SK-N-SH treated with all-trans-retinoic acid at 6 μM for 48 hours (cell line): ENCODE measurements around the gene CNPY1.

ENCODE experiments used
- ATAC-seq: fragments of 200-7000 bp; cut with Tn5 transposase; 3 replicates; pipeline ENCODE4 v1.9.1; 2020; ENCODE audit warnings: mild to moderate bottlenecking, moderate library complexity
- CSDC2 ChIP-seq: fragments of 250-450 bp; sonication (Bioruptor Pico); IDR thresholded peaks from 2 replicates; pipeline ENCODE4 v1.5.0; 2020; ENCODE audit warnings: mild to moderate bottlenecking, moderate library complexity
- ESRRG ChIP-seq: fragments of 250-450 bp; sonication (Bioruptor Pico); IDR thresholded peaks from 2 replicates; pipeline ENCODE4 v1.6.1; 2021; ENCODE audit warnings: mild to moderate bottlenecking
- GLIS3 ChIP-seq: fragments of 250-450 bp; sonication (Bioruptor Pico); IDR thresholded peaks from 2 replicates; pipeline ENCODE4 v1.5.0; 2020; ENCODE audit warnings: mild to moderate bottlenecking, moderate library complexity
- ISL1 ChIP-seq: fragments of 250-450 bp; sonication (Bioruptor Pico); IDR thresholded peaks from 2 replicates; pipeline ENCODE4 v2.1.2; 2022; ENCODE audit warnings: mild to moderate bottlenecking, moderate library complexity
- OSR1 ChIP-seq: fragments of 250-450 bp; sonication (Bioruptor Pico); IDR thresholded peaks from 2 replicates; pipeline ENCODE4 v1.8.0; 2022; ENCODE audit warnings: moderate library complexity, mild to moderate bottlenecking, inconsistent platforms
- RARB ChIP-seq: fragments of 250-450 bp; sonication (Bioruptor Pico); IDR thresholded peaks from 2 replicates; pipeline ENCODE4 v1.8.0; 2021; ENCODE audit warnings: mild to moderate bottlenecking, moderate library complexity
- TCF4 ChIP-seq: fragments of 250-450 bp; sonication (Bioruptor Pico); IDR thresholded peaks from 2 replicates; pipeline ENCODE4 v1.8.0; 2021; ENCODE audit warnings: mild to moderate bottlenecking, moderate library complexity, borderline replicate concordance
- ZC3H10 ChIP-seq: fragments of 250-450 bp; sonication (Bioruptor Pico); IDR thresholded peaks from 2 replicates; pipeline ENCODE4 v1.5.1; 2021; ENCODE audit warnings: mild to moderate bottlenecking, moderate library complexity
- ZFP3 ChIP-seq: fragments of 250-450 bp; sonication (Bioruptor Pico); IDR thresholded peaks from 2 replicates; pipeline ENCODE4 v1.5.0; 2020; ENCODE audit warnings: mild to moderate bottlenecking, moderate library complexity
- ZNF565 ChIP-seq: fragments of 450-650 bp; formaldehyde crosslinking; conservative IDR thresholded peaks from 2 replicates; pipeline ENCODE4 v1.5.0; 2020; ENCODE audit warnings: low read depth, mild to moderate bottlenecking, moderate library complexity
- TF ChIP-seq, protein P1 (sequence below): fragments of 250-450 bp; sonication (Bioruptor Pico); IDR thresholded peaks from 2 replicates; pipeline ENCODE4 v1.5.1; 2021; ENCODE audit warnings: mild to moderate bottlenecking, moderate library complexity
- TF ChIP-seq, protein P2 (sequence below): fragments of 250-450 bp; sonication (Bioruptor Pico); IDR thresholded peaks from 2 replicates; pipeline ENCODE4 v1.5.0; 2020; ENCODE audit warnings: mild to moderate bottlenecking, moderate library complexity
- TF ChIP-seq, protein P3 (sequence below): fragments of 250-450 bp; sonication (Bioruptor Pico); IDR thresholded peaks from 2 replicates; pipeline ENCODE4 v1.8.0; 2020; ENCODE audit warnings: mild to moderate bottlenecking, moderate library complexity, borderline replicate concordance
- TF ChIP-seq, protein P4 (sequence below): fragments of 250-450 bp; sonication (Bioruptor Pico); IDR thresholded peaks from 2 replicates; pipeline ENCODE4 v1.5.1; 2020; ENCODE audit warnings: low read depth, mild to moderate bottlenecking, moderate library complexity
- TF ChIP-seq, protein P5 (sequence below): fragments of 250-450 bp; sonication (Bioruptor Pico); IDR thresholded peaks from 2 replicates; pipeline ENCODE4 v1.8.0; 2021; ENCODE audit warnings: low read depth, mild to moderate bottlenecking, moderate library complexity, borderline replicate concordance

The CNPY1 gene

DNA sequence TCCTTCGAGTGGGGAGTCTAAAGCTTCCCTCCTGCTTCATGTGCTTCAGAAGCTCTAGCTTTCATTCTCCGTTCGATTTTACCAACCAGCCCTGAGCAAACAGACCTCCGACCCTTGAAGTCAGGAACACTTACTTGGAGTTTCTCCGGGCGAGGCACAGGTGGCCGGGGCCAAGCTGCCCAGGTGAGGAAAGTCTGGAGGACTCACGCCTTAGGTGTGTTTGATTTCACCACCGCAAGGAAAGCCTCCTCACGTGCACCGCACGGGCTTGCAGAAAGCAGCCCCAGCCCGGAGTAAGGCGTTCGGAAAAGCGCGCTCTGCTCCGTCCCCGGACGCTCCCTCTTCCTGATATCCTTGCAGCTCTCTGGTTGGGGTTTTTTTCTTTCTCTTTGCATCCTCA is 30.1 kb upstream of the CNPY1 start:
- ATAC-seq: no peak

DNA sequence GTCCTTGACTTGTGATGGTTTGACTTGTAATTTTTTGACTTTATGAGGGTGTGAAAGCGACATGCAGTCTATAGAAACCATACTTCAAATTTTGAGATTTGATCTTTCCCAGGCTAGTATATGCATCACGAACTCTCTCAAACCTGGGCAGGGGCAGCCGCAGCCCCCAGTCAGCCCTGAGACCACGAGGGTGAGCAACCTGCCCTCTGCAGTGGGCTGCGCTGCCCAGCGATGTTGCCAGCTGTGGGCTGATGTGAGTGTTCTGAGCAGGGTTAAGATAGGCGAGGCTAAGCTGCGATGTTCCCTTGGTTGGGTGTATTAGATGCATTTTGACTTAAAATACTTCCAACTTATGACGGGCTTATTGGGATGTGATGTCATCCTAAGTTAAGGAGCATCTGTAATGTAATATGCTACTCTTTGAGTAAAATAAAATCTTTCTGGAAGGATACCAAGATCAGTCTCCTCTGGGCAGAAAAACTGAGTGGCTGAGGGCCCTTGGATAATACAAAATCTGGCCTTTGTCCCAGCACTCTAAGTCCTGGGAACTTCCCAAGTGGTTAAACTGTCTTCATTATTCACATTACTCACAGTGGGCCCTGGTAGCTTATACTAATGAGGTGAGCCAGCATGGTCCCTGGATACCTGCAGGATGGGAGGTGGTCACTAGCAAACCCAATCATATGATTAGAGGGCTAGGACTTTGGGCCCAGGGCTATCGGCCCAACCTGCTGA is 28.4 kb upstream of the CNPY1 start:
- no peak for ATAC-seq
- TF ChIP-seq, protein P1, sequence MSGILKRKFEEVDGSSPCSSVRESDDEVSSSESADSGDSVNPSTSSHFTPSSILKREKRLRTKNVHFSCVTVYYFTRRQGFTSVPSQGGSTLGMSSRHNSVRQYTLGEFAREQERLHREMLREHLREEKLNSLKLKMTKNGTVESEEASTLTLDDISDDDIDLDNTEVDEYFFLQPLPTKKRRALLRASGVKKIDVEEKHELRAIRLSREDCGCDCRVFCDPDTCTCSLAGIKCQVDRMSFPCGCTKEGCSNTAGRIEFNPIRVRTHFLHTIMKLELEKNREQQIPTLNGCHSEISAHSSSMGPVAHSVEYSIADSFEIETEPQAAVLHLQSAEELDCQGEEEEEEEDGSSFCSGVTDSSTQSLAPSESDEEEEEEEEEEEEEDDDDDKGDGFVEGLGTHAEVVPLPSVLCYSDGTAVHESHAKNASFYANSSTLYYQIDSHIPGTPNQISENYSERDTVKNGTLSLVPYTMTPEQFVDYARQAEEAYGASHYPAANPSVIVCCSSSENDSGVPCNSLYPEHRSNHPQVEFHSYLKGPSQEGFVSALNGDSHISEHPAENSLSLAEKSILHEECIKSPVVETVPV (CRISPR knock-in tag): no peak
- TF ChIP-seq OSR1 (CRISPR knock-in tag) (no peak), TCF4 (CRISPR knock-in tag) (no peak), ISL1 (CRISPR knock-in tag) (no peak), ZFP3 (CRISPR knock-in tag) (no peak), ESRRG (no peak), ZNF565 (CRISPR knock-in tag) (no peak), GLIS3 (no peak), ZC3H10 (CRISPR knock-in tag) (no peak)
- TF ChIP-seq, protein P2, sequence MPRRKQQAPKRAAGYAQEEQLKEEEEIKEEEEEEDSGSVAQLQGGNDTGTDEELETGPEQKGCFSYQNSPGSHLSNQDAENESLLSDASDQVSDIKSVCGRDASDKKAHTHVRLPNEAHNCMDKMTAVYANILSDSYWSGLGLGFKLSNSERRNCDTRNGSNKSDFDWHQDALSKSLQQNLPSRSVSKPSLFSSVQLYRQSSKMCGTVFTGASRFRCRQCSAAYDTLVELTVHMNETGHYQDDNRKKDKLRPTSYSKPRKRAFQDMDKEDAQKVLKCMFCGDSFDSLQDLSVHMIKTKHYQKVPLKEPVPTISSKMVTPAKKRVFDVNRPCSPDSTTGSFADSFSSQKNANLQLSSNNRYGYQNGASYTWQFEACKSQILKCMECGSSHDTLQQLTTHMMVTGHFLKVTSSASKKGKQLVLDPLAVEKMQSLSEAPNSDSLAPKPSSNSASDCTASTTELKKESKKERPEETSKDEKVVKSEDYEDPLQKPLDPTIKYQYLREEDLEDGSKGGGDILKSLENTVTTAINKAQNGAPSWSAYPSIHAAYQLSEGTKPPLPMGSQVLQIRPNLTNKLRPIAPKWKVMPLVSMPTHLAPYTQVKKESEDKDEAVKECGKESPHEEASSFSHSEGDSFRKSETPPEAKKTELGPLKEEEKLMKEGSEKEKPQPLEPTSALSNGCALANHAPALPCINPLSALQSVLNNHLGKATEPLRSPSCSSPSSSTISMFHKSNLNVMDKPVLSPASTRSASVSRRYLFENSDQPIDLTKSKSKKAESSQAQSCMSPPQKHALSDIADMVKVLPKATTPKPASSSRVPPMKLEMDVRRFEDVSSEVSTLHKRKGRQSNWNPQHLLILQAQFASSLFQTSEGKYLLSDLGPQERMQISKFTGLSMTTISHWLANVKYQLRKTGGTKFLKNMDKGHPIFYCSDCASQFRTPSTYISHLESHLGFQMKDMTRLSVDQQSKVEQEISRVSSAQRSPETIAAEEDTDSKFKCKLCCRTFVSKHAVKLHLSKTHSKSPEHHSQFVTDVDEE: no peak
- TF ChIP-seq, protein P3, sequence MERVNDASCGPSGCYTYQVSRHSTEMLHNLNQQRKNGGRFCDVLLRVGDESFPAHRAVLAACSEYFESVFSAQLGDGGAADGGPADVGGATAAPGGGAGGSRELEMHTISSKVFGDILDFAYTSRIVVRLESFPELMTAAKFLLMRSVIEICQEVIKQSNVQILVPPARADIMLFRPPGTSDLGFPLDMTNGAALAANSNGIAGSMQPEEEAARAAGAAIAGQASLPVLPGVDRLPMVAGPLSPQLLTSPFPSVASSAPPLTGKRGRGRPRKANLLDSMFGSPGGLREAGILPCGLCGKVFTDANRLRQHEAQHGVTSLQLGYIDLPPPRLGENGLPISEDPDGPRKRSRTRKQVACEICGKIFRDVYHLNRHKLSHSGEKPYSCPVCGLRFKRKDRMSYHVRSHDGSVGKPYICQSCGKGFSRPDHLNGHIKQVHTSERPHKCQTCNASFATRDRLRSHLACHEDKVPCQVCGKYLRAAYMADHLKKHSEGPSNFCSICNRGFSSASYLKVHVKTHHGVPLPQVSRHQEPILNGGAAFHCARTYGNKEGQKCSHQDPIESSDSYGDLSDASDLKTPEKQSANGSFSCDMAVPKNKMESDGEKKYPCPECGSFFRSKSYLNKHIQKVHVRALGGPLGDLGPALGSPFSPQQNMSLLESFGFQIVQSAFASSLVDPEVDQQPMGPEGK (CRISPR knock-in tag): no peak
- TF ChIP-seq, protein P4, sequence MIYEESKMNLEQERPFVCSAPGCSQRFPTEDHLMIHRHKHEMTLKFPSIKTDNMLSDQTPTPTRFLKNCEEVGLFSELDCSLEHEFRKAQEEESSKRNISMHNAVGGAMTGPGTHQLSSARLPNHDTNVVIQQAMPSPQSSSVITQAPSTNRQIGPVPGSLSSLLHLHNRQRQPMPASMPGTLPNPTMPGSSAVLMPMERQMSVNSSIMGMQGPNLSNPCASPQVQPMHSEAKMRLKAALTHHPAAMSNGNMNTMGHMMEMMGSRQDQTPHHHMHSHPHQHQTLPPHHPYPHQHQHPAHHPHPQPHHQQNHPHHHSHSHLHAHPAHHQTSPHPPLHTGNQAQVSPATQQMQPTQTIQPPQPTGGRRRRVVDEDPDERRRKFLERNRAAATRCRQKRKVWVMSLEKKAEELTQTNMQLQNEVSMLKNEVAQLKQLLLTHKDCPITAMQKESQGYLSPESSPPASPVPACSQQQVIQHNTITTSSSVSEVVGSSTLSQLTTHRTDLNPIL (CRISPR knock-in tag): no peak
- TF ChIP-seq, protein P5, sequence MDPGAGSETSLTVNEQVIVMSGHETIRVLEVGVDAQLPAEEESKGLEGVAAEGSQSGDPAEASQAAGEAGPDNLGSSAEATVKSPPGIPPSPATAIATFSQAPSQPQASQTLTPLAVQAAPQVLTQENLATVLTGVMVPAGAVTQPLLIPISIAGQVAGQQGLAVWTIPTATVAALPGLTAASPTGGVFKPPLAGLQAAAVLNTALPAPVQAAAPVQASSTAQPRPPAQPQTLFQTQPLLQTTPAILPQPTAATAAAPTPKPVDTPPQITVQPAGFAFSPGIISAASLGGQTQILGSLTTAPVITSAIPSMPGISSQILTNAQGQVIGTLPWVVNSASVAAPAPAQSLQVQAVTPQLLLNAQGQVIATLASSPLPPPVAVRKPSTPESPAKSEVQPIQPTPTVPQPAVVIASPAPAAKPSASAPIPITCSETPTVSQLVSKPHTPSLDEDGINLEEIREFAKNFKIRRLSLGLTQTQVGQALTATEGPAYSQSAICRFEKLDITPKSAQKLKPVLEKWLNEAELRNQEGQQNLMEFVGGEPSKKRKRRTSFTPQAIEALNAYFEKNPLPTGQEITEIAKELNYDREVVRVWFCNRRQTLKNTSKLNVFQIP (CRISPR knock-in tag): no peak

More for the DNA sequence above, 30.1 kb upstream of the CNPY1 start:
- TF ChIP-seq, protein P4 (CRISPR knock-in tag): no peak
- TF ChIP-seq, protein P2: no peak
- TF ChIP-seq, protein P1 (CRISPR knock-in tag): no peak
- no peak for TF ChIP-seq RARB (CRISPR knock-in tag)
- no peak for TF ChIP-seq ESRRG
- TF ChIP-seq OSR1 (CRISPR knock-in tag): no peak
- TF ChIP-seq CSDC2 (CRISPR knock-in tag): no peak
- TF ChIP-seq, protein P5 (CRISPR knock-in tag): no peak
- no peak for TF ChIP-seq ZFP3 (CRISPR knock-in tag)
- TF ChIP-seq TCF4 (CRISPR knock-in tag): no peak
- TF ChIP-seq ISL1 (CRISPR knock-in tag): no peak
